Prostate gland (tissue), 2 donors: ENCODE measurements around the gene FADS1.

Experiments
- POLR2AphosphoS5 ChIP-seq: sonication (generic); formaldehyde crosslinking; IDR thresholded peaks from one replicate; pipeline ENCODE4 v1.6.1; 2017; ENCODE audit warnings: antibody characterized with exemption
- TF ChIP-seq, protein P1 (sequence below), 4 experiments: fragments of 200-600 bp in 2 of 4; fragments of 450-650 bp in 2 of 4; sonication (generic) in 2 of 4; IDR thresholded peaks; 1 replicate in 3 of 4; 2 replicates in 1 of 4; pipeline ENCODE4 v1.5.1; 2016 to 2019; ENCODE audit warnings: antibody characterized with exemption in 4 of 4, mild to moderate bottlenecking in 2 of 4, moderate library complexity in 2 of 4

DNA sequence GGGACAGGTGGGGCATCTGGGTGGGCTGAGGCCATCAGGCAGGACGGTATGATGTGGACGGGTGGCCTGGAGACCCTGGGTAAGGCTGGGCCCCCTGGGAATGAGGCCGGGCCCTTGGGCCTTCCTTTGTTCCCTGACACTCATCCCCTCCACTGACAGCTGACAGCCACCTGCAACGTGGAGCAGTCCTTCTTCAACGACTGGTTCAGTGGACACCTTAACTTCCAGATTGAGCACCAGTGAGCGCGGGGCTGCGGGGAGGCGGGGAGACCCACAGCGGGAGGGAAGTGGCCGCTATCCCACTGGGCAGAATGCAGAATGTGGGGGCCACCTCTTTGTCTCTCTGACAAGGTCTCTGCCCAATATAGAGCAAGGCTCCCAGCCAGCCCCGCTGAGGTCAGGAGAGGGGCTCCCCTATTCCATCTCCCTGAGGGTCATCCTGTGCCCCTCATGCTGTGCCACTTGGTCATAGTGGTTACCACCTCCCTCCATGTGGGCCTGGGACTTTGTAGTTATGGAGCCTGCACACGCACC, 46.8 kb upstream of the FADS1 start:
- TF ChIP-seq, protein P1, sequence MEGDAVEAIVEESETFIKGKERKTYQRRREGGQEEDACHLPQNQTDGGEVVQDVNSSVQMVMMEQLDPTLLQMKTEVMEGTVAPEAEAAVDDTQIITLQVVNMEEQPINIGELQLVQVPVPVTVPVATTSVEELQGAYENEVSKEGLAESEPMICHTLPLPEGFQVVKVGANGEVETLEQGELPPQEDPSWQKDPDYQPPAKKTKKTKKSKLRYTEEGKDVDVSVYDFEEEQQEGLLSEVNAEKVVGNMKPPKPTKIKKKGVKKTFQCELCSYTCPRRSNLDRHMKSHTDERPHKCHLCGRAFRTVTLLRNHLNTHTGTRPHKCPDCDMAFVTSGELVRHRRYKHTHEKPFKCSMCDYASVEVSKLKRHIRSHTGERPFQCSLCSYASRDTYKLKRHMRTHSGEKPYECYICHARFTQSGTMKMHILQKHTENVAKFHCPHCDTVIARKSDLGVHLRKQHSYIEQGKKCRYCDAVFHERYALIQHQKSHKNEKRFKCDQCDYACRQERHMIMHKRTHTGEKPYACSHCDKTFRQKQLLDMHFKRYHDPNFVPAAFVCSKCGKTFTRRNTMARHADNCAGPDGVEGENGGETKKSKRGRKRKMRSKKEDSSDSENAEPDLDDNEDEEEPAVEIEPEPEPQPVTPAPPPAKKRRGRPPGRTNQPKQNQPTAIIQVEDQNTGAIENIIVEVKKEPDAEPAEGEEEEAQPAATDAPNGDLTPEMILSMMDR (IDR thresholded peaks at IDR 0.05) = no peak
- TF ChIP-seq POLR2AphosphoS5 = no peak
